BJ (cell line): ENCODE results near the gene FTL. TPM values are rescaled to one million over a fixed set of nuclear protein-coding genes. Genes with fewer than 3 reads are reported as not detected.
"Not testable (repeated sequence)": the region's sequence is repeated elsewhere in the genome, so short reads cannot be mapped to it uniquely, and the experiment has no call there.

ENCODE experiments used
- CTCF ChIA-PET: fragments of 350-600 bp; formaldehyde crosslinking; extraction: SDS; loops from one replicate; lab custom pipeline; 2021; ENCODE audit warnings: antibody characterized with exemption, inconsistent platforms; lab: Yijun Ruan, JAX
- POLR2A ChIA-PET: fragments of 300-600 bp; sonication (Branson Sonifier 250); formaldehyde crosslinking; extraction: SDS; loops from one replicate; lab custom pipeline; 2021; ENCODE audit warnings: antibody characterized with exemption; lab: Charles Lee
- DNase-seq: peaks from one replicate; pipeline ENCODE4 v3.0.0-alpha.2; 2011; ENCODE audit warnings: low read depth
- H3K27me3 ChIP-seq: 2 replicates; pipeline ENCODE4 v1.6.0; 2011; ENCODE audit warnings: low read length; ENCODE audit not compliant: control insufficient read depth, insufficient read depth
- H3K36me3 ChIP-seq: 2 replicates; pipeline ENCODE4 v1.5.1; 2011; ENCODE audit warnings: low read length; ENCODE audit not compliant: control insufficient read depth, insufficient read depth
- H3K4me3 ChIP-seq: 2 replicates; pipeline ENCODE4 v1.5.1; 2011; ENCODE audit warnings: low read depth, mild to moderate bottlenecking, control low read depth, low read length
- CTCF ChIP-seq: IDR thresholded peaks from 2 replicates; pipeline ENCODE4 v1.5.1; 2011; ENCODE audit warnings: low read depth, mild to moderate bottlenecking, control low read depth, inconsistent platforms, low read length, moderate library complexity; ENCODE audit not compliant: insufficient read depth
- polyA plus RNA-seq: library from polyadenylated mRNA; depleted of rRNA; stranded (reverse); fragments of >200 nt; gene quantifications from 2 replicates; pipeline ENCODE4 v1.2.3, GENCODE V29; 2011

The FTL gene
- polyA plus RNA-seq, 1 experiment, result 3,340 TPM

GRCh38 chr19:48926909-48927308 lies 38.2 kb upstream of the FTL start:
- peak; percentile 87 for DNase-seq
- ChIA-PET CTCF (no interaction called here), POLR2A (no interaction called here)
- TF ChIP-seq CTCF, result no peak
- Histone ChIP-seq H3K36me3 (peaks cover 3% of the 10 kb centered on the region; the same call in 1 of the 2 replicates), H3K27me3 (no peaks in the 10 kb centered on the region), H3K4me3 (no peak overlapping the region)

GRCh38 chr19:48927692-48928091 lies 37.4 kb upstream of the FTL start:
- H3K27me3 ChIP-seq, POLR2A ChIA-PET, H3K4me3 ChIP-seq, CTCF ChIA-PET, DNase-seq, H3K36me3 ChIP-seq: not testable (repeated sequence)

GRCh38 chr19:48928164-48929025 lies 36.7 kb upstream of the FTL start:
- DNase-seq, result no peak
- no peak for TF ChIP-seq CTCF
- POLR2A ChIA-PET, result no interaction called here
- CTCF ChIA-PET, result no interaction called here
- no peaks in the 10 kb centered on the region for H3K36me3 ChIP-seq
- H3K4me3 ChIP-seq, result no peak overlapping the region
- H3K27me3 ChIP-seq, result no peaks in the 10 kb centered on the region

- no peaks in the 10 kb centered on the region for H3K36me3 ChIP-seq
- ChIA-PET CTCF (interaction anchor here (1.1 to 1.7 kb wide), 4 partner anchors 9 to 59 kb away, joined by 3 to 5 read pairs (median 4); no protein-coding TSS in a partner anchor), POLR2A (no interaction called here)
- no peak for DNase-seq
- H3K4me3 ChIP-seq, result peak within 1 kb of the TSS; percentile 43
- no peak for TF ChIP-seq CTCF
- H3K27me3 ChIP-seq, result no peaks in the 10 kb centered on the region
These were observed 31.7 kb upstream of the FTL start, which contains the start of gene DHDH for GRCh38 chr19:48933382-48933932. DHDH (plus strand) TSS chr19:48933699; CDS start chr19:48933722, 23 bp downstream.

GRCh38 chr19:48934837-48935236 lies 30.3 kb upstream of the FTL start:
- Histone ChIP-seq H3K27me3 (no peaks in the 10 kb centered on the region), H3K36me3 (no peaks in the 10 kb centered on the region), H3K4me3 (no peak overlapping the region)
- no peak for TF ChIP-seq CTCF
- POLR2A ChIA-PET, result no interaction called here
- no peak for DNase-seq
- CTCF ChIA-PET, result no interaction called here
